Gastrocnemius medialis (tissue), 4 donors: ENCODE data around the gene HK2.
A peak's percentile ranks its signal among the peaks of the same experiment; 100 is the strongest.

ENCODE experiments used
- POLR2A ChIP-seq, 2 donors: fragments of 450-650 bp; IDR thresholded peaks; one replicate each; pipeline ENCODE4 v1.6.1; 2017; ENCODE audit warnings: antibody characterized with exemption in 2 of 2, mild to moderate bottlenecking in 2 of 2, moderate library complexity in 2 of 2
- TF ChIP-seq, protein P1 (sequence below), 5 experiments: fragments of 450-650 bp in 3 of 5; fragments of 200-600 bp in 2 of 5; sonication (generic) in 2 of 5; IDR thresholded peaks in 4 of 5; conservative IDR thresholded peaks in 1 of 5; 1 replicate in 4 of 5; 2 replicates in 1 of 5; pipeline ENCODE4 v1.5.1; 2016 to 2019; ENCODE audit warnings: antibody characterized with exemption in 5 of 5, mild to moderate bottlenecking in 3 of 5, moderate library complexity in 3 of 5

- TF ChIP-seq POLR2A (IDR thresholded peaks at IDR 0.05) = peak in 1 of 2 donors; percentile 1
- TF ChIP-seq, protein P1, sequence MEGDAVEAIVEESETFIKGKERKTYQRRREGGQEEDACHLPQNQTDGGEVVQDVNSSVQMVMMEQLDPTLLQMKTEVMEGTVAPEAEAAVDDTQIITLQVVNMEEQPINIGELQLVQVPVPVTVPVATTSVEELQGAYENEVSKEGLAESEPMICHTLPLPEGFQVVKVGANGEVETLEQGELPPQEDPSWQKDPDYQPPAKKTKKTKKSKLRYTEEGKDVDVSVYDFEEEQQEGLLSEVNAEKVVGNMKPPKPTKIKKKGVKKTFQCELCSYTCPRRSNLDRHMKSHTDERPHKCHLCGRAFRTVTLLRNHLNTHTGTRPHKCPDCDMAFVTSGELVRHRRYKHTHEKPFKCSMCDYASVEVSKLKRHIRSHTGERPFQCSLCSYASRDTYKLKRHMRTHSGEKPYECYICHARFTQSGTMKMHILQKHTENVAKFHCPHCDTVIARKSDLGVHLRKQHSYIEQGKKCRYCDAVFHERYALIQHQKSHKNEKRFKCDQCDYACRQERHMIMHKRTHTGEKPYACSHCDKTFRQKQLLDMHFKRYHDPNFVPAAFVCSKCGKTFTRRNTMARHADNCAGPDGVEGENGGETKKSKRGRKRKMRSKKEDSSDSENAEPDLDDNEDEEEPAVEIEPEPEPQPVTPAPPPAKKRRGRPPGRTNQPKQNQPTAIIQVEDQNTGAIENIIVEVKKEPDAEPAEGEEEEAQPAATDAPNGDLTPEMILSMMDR (IDR thresholded peaks at IDR 0.05 in 4 of 5, conservative IDR thresholded peaks at IDR 0.05 in 1 of 5) = no peak
Observed at GRCh38 chr2:74867841-74868658, 34.1 kb downstream of the HK2 start.
